Parathyroid adenoma (tissue), 2 donors: ENCODE results near the gene AGFG2.
"Not testable (repeated sequence)": the region's sequence is repeated elsewhere in the genome, so short reads cannot be mapped to it uniquely, and the experiment has no call there.

Experiments used
- H2AFZ ChIP-seq: fragments of 300-600 bp; sonication (generic); one replicate; pipeline ENCODE4 v1.7.0; 2017; ENCODE audit warnings: antibody characterized with exemption, mild to moderate bottlenecking
- H3K27ac ChIP-seq: fragments of 300-600 bp; sonication (generic); one replicate; pipeline ENCODE4 v1.7.0; 2017
- H3K27me3 ChIP-seq: fragments of 300-600 bp; sonication (generic); one replicate; pipeline ENCODE4 v1.7.0; 2017; ENCODE audit warnings: low read length; ENCODE audit not compliant: control insufficient read depth, insufficient read depth
- H3K36me3 ChIP-seq: fragments of 300-600 bp; sonication (generic); one replicate; pipeline ENCODE4 v1.7.0; 2017; ENCODE audit warnings: low read length; ENCODE audit not compliant: control insufficient read depth, insufficient read depth
- H3K4me1 ChIP-seq: fragments of 300-600 bp; sonication (generic); one replicate; pipeline ENCODE4 v1.7.0; 2017; ENCODE audit warnings: control low read depth
- H3K4me2 ChIP-seq: fragments of 300-600 bp; sonication (generic); one replicate; pipeline ENCODE4 v1.7.0; 2017; ENCODE audit warnings: low read length
- H3K4me3 ChIP-seq: fragments of 300-600 bp; sonication (generic); one replicate; pipeline ENCODE4 v1.7.0; 2017; ENCODE audit warnings: low read depth, low read length
- H3K79me2 ChIP-seq: fragments of 300-600 bp; sonication (generic); one replicate; pipeline ENCODE4 v1.7.0; 2017; ENCODE audit warnings: control low read depth
- H3K9ac ChIP-seq: fragments of 300-600 bp; sonication (generic); one replicate; pipeline ENCODE4 v1.7.0; 2017; ENCODE audit warnings: mild to moderate bottlenecking
- H3K9me3 ChIP-seq: fragments of 300-600 bp; sonication (generic); one replicate; pipeline ENCODE4 v1.7.0; 2017; ENCODE audit warnings: low read length; ENCODE audit not compliant: control insufficient read depth
- CTCF ChIP-seq: fragments of 300-600 bp; sonication (generic); IDR thresholded peaks from one replicate; pipeline ENCODE4 v1.7.0; 2017; ENCODE audit warnings: antibody characterized with exemption, mild to moderate bottlenecking
- donor health status: primary hyperparathyroidism.

The AGFG2 gene

GRCh38 chr7:100562195-100563099 lies 23.4 kb downstream of the AGFG2 start:
- Histone ChIP-seq H3K4me3 (no peak overlapping the region), H3K4me2 (no peak overlapping the region), H3K27me3 (no peaks in the 10 kb centered on the region), H3K9ac (no peak overlapping the region), H3K9me3 (no peaks in the 10 kb centered on the region), H3K36me3 (no peaks in the 10 kb centered on the region), H3K27ac (no peak overlapping the region), H2AFZ (no peak overlapping the region), H3K4me1 (peaks cover 4% of the 10 kb centered on the region), H3K79me2 (no peaks in the 10 kb centered on the region)
- no peak for TF ChIP-seq CTCF

DNA sequence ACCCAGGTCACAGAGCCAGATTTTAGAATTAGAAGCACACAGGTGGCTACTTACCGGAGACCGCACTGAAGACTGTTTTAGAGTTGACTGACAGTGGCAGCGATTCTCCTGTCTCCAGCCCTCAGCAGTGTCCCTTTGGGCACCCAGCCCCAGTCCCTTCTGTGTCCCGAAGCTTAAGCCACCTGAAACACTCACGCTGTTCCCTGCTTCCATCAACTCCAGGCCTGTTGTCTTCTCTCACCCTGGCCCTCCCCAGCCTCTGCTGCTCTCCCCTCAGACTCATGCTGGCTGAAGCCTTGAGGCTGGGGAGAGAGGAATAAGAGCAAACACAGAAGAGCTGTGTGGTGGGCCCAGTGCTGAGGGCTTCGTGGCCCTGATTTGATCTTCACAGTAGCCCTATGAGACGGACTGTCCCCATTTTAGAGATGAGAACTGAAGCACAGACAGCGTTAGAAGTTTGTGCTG lies 24.1 kb downstream of the AGFG2 start:
- no peaks in the 10 kb centered on the region for H3K79me2 ChIP-seq
- H3K36me3 ChIP-seq, result no peaks in the 10 kb centered on the region
- H2AFZ ChIP-seq, result no peak overlapping the region
- H3K4me1 ChIP-seq, result peaks cover 4% of the 10 kb centered on the region
- H3K27ac ChIP-seq, result no peak overlapping the region
- no peaks in the 10 kb centered on the region for H3K9me3 ChIP-seq
- no peak overlapping the region for H3K4me3 ChIP-seq
- no peak for TF ChIP-seq CTCF
- H3K27me3 ChIP-seq, result no peaks in the 10 kb centered on the region
- H3K4me2 ChIP-seq, result no peak overlapping the region
- H3K9ac ChIP-seq, result no peak overlapping the region

GRCh38 chr7:100563809-100564400 lies 24.9 kb downstream of the AGFG2 start:
- H3K4me1 ChIP-seq, result peaks cover 6% of the 10 kb centered on the region
- no peaks in the 10 kb centered on the region for H3K9me3 ChIP-seq
- no peak overlapping the region for H3K27ac ChIP-seq
- H3K9ac ChIP-seq, result no peak overlapping the region
- TF ChIP-seq CTCF, result peak; percentile 99
- H3K27me3 ChIP-seq, result no peaks in the 10 kb centered on the region
- H3K4me2 ChIP-seq, result no peak overlapping the region
- no peak overlapping the region for H3K4me3 ChIP-seq
- H3K36me3 ChIP-seq, result no peaks in the 10 kb centered on the region
- H3K79me2 ChIP-seq, result no peaks in the 10 kb centered on the region
- peak overlapping the region; percentile 28 for H2AFZ ChIP-seq

GRCh38 chr7:100564405-100564804 lies 25.4 kb downstream of the AGFG2 start:
- H3K36me3 ChIP-seq, H2AFZ ChIP-seq, H3K79me2 ChIP-seq, H3K27ac ChIP-seq, H3K27me3 ChIP-seq, H3K4me2 ChIP-seq, H3K9ac ChIP-seq, H3K4me3 ChIP-seq, H3K9me3 ChIP-seq, H3K4me1 ChIP-seq: not testable (repeated sequence)

DNA sequence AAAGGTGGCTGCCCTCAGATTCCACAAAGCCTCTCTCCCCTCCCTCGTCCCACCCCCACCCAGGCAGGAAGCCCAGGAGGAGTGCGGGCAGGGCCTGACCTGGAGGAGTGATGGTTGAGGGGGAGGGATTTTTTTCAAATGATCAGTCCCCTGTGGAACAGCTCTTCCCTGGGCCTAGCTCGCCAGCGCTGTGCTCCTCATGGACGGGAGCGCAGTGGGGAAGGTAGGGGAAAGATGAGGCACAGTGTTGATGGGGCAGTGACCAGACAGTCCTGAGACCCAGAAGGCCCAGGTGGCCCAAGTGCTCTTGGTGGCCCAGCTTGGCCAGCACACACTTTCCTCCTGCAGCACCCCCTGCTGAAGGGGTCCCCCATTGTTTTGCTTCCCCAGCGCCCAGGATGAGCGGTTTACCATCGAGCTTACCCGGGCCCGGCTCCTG lies 26.1 kb downstream of the AGFG2 start:
- Histone ChIP-seq H3K4me1 (peaks cover 6% of the 10 kb centered on the region), H3K27me3 (no peaks in the 10 kb centered on the region), H3K4me3 (no peak overlapping the region), H3K79me2 (no peaks in the 10 kb centered on the region), H3K36me3 (no peaks in the 10 kb centered on the region), H3K9ac (no peak overlapping the region), H3K9me3 (no peaks in the 10 kb centered on the region), H3K4me2 (no peak overlapping the region), H3K27ac (no peak overlapping the region), H2AFZ (no peak overlapping the region)
- no peak for TF ChIP-seq CTCF
